ENCODE data around the gene KXD1. TPM values are rescaled to one million over a fixed set of nuclear protein-coding genes. Genes with fewer than 3 reads are reported as not detected.

KXD1 gene
- total RNA-seq, 2 experiments from 2014 or later = 121 to 170 TPM

GRCh38 chr19:18606281-18607225 lies 48.9 kb downstream of the KXD1 start, which contains the start of gene CRLF1:
CRLF1 (minus strand) TSS chr19:18606799; CDS start chr19:18606656, 143 bp downstream.
- H3K4me3 Mint-ChIP-seq = no peak within 1 kb of the TSS
- DNase-seq (no peak), ATAC-seq (no peak)
- H3K27ac Mint-ChIP-seq = no peak within 1 kb of the TSS
- H3K27me3 Mint-ChIP-seq = peaks cover 55% of the 10 kb centered on the region
- ChIA-PET POLR2A (no interaction called here), CTCF (no interaction called here)
- intact Hi-C loops (cut with DNase I, micrococcal nuclease) = no loop called here
- no peaks in the 10 kb centered on the region for H3K36me3 Mint-ChIP-seq (ENCODE audit: low read depth)
- H3K9me3 Mint-ChIP-seq (ENCODE audit: low read depth) = no peaks in the 10 kb centered on the region
- H3K4me1 Mint-ChIP-seq = peaks cover 14% of the 10 kb centered on the region

GRCh38 chr19:18607226-18608101 lies 49.8 kb downstream of the KXD1 start:
- Mint-ChIP-seq H3K27me3 (peaks cover 59% of the 10 kb centered on the region), H3K9me3 (ENCODE audit: low read depth) (no peaks in the 10 kb centered on the region), H3K4me3 (no peak overlapping the region), H3K27ac (no peak overlapping the region), H3K4me1 (peaks cover 20% of the 10 kb centered on the region), H3K36me3 (ENCODE audit: low read depth) (no peaks in the 10 kb centered on the region)
- ATAC-seq (no peak), DNase-seq (no peak)
- intact Hi-C loops (cut with DNase I, micrococcal nuclease) = no loop called here
- CTCF ChIA-PET = no interaction called here
- POLR2A ChIA-PET = no interaction called here

GRCh38 chr19:18608102-18608804 lies 50.6 kb downstream of the KXD1 start:
- intact Hi-C loops (cut with DNase I, micrococcal nuclease) = no loop called here
- Mint-ChIP-seq H3K4me1 (peaks cover 19% of the 10 kb centered on the region), H3K4me3 (no peak overlapping the region), H3K27me3 (peaks cover 55% of the 10 kb centered on the region), H3K27ac (no peak overlapping the region), H3K9me3 (ENCODE audit: low read depth) (no peaks in the 10 kb centered on the region), H3K36me3 (ENCODE audit: low read depth) (no peaks in the 10 kb centered on the region)
- ChIA-PET POLR2A (no interaction called here), CTCF (no interaction called here)
- ATAC-seq (no peak), DNase-seq (no peak)

- H3K9me3 Mint-ChIP-seq (ENCODE audit: low read depth) = no peaks in the 10 kb centered on the region
- ChIA-PET CTCF (no interaction called here), POLR2A (no interaction called here)
- H3K4me3 Mint-ChIP-seq = no peak overlapping the region
- DNase-seq = no peak
- ATAC-seq = no peak
- intact Hi-C loops (cut with DNase I, micrococcal nuclease) = no loop called here
- H3K27me3 Mint-ChIP-seq = peaks cover 59% of the 10 kb centered on the region
- no peak overlapping the region for H3K27ac Mint-ChIP-seq
- H3K4me1 Mint-ChIP-seq = peaks cover 22% of the 10 kb centered on the region
- no peaks in the 10 kb centered on the region for H3K36me3 Mint-ChIP-seq (ENCODE audit: low read depth)
These were observed 51.4 kb downstream of the KXD1 start for GRCh38 chr19:18608805-18609716.

GRCh38 chr19:18609717-18610051 lies 52.0 kb downstream of the KXD1 start:
- ATAC-seq = no peak
- Mint-ChIP-seq H3K4me1 (peaks cover 22% of the 10 kb centered on the region), H3K27ac (no peak overlapping the region), H3K9me3 (ENCODE audit: low read depth) (no peaks in the 10 kb centered on the region), H3K36me3 (ENCODE audit: low read depth) (no peaks in the 10 kb centered on the region), H3K4me3 (no peak overlapping the region), H3K27me3 (peaks cover 63% of the 10 kb centered on the region)
- CTCF ChIA-PET = no interaction called here
- no peak for DNase-seq
- POLR2A ChIA-PET = no interaction called here
- intact Hi-C loops (cut with DNase I, micrococcal nuclease) = no loop called here

- Mint-ChIP-seq H3K27me3 (peaks cover 62% of the 10 kb centered on the region), H3K4me3 (no peak overlapping the region), H3K9me3 (ENCODE audit: low read depth) (no peaks in the 10 kb centered on the region), H3K36me3 (ENCODE audit: low read depth) (no peaks in the 10 kb centered on the region), H3K4me1 (peaks cover 22% of the 10 kb centered on the region), H3K27ac (no peak overlapping the region)
- ATAC-seq (no peak), DNase-seq (no peak)
- intact Hi-C loops (cut with DNase I, micrococcal nuclease) = no loop called here
- ChIA-PET POLR2A (no interaction called here), CTCF (no interaction called here)
These were observed 52.5 kb downstream of the KXD1 start for GRCh38 chr19:18610245-18610555.

GRCh38 chr19:18610556-18611326 lies 53.1 kb downstream of the KXD1 start:
- no peak overlapping the region for H3K4me3 Mint-ChIP-seq
- no peaks in the 10 kb centered on the region for H3K36me3 Mint-ChIP-seq (ENCODE audit: low read depth)
- H3K4me1 Mint-ChIP-seq = peaks cover 20% of the 10 kb centered on the region
- H3K27me3 Mint-ChIP-seq = peaks cover 59% of the 10 kb centered on the region
- ChIA-PET CTCF (no interaction called here), POLR2A (no interaction called here)
- H3K27ac Mint-ChIP-seq = no peak overlapping the region
- no peaks in the 10 kb centered on the region for H3K9me3 Mint-ChIP-seq (ENCODE audit: low read depth)
- intact Hi-C loops (cut with DNase I, micrococcal nuclease) = no loop called here
- ATAC-seq (no peak), DNase-seq (no peak)

DNA sequence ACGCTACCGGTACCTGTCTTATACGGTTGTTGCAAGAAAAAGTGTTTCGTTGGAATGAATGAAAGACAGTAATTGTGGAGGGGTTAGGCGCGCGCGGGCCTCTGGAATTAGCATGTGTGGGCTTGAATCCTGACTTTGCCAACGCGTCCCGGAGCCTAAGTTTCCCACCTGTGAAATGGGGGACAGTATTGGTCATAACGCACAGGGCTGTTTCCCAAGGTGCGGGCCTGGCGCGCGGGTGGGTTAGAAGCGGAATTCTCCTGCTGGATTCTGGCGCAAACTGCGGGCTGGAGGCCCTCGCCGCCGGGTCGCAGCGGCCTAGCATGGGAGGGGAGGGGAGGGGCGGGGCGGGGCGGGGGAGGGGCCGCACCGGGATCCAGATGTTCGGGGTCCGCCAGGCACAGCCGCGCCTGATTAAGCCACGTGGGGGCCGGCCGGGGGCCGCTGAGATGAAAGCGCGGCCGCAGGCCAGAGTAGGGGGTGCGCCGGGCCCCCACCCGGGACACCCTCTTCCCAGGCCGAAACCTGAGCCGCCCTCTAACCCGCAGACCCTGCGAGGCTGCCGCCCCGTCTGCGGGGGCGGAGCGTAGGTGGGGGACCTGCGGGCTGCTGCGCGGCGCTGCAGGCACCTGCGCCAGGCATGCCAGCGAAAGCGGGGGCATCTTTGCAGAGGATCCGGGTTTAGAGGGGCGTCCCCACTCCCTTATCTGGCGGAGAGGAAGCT lies 53.8 kb downstream of the KXD1 start:
- ChIA-PET POLR2A (no interaction called here), CTCF (interaction anchor here (0.6 kb wide), 1 partner anchor 235 kb away, joined by 4 read pairs; no protein-coding TSS in a partner anchor)
- Mint-ChIP-seq H3K27ac (no peak overlapping the region), H3K9me3 (ENCODE audit: low read depth) (no peaks in the 10 kb centered on the region), H3K4me3 (no peak overlapping the region), H3K4me1 (peaks cover 20% of the 10 kb centered on the region), H3K27me3 (peaks cover 63% of the 10 kb centered on the region), H3K36me3 (ENCODE audit: low read depth) (no peaks in the 10 kb centered on the region)
- intact Hi-C loops (cut with DNase I, micrococcal nuclease) = no loop called here
- DNase-seq (no peak), ATAC-seq (no peak)

DNA sequence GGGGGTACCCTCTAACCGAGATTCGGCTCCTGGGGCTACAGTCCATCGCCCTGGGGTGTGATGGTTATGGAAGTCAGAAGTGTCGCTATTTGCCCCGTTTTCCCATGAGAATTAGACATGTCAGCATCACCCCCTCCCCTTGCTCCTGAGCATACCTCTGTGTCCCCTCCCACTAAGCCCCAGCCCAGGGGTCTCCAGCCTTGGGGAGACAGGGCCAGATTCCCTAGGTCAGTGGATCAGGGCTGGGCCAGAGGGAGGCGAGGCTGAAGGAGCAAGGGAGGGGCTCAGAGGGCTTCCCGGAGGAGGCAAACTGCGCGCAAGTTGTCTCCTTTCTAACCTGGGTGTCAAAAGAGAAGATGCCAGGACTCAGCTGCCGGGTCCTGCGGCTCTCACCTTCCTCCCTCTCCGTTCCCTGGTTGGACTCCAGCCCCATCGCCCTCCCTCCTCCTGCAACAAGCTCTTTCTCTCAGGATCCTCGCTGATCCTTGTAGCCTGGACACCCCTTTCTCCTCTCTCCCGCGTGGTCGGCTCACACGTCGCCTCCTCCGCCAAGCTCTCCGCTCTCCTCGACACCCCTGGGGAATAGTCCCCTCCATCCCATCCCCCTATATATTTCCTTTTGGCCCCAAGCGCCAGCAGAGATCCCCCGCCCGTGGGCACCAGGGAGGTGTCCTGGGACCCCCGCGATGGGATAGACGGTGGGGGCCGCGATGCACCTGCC lies 54.5 kb downstream of the KXD1 start:
- H3K9me3 Mint-ChIP-seq (ENCODE audit: low read depth) = no peaks in the 10 kb centered on the region
- CTCF ChIA-PET = interaction anchor here (0.6 kb wide), 1 partner anchor 235 kb away, joined by 4 read pairs; no protein-coding TSS in a partner anchor
- DNase-seq (no peak), ATAC-seq (peak; percentile 25)
- H3K27me3 Mint-ChIP-seq = peaks cover 61% of the 10 kb centered on the region
- H3K4me3 Mint-ChIP-seq = peak overlapping the region; percentile 57
- intact Hi-C loops (cut with DNase I, micrococcal nuclease) = no loop called here
- no peak overlapping the region for H3K27ac Mint-ChIP-seq
- H3K4me1 Mint-ChIP-seq = peaks cover 20% of the 10 kb centered on the region
- POLR2A ChIA-PET = no interaction called here
- H3K36me3 Mint-ChIP-seq (ENCODE audit: low read depth) = no peaks in the 10 kb centered on the region
